Tibial nerve (tissue), 4 donors: ENCODE results near the gene ZDHHC19. TPM values are rescaled to one million over a fixed set of nuclear protein-coding genes. Genes with fewer than 3 reads are reported as not detected.
"Not testable (repeated sequence)": the region's sequence is repeated elsewhere in the genome, so short reads cannot be mapped to it uniquely, and the experiment has no call there.

Experiments
- DNase-seq, 2 donors: peaks; one replicate each; pipeline ENCODE4 v3.0.0-alpha.2; 2019; ENCODE audit warnings: low spot score in 2 of 2
- H3K27ac ChIP-seq, 4 donors: fragments of 200-600 bp; sonication (generic) in 3 of 4; one replicate each; pipeline ENCODE4 v1.5.1; 2017 to 2019; ENCODE audit warnings: mild to moderate bottlenecking in 1 of 4
- H3K27me3 ChIP-seq, 2 donors: fragments of 200-600 bp; sonication (generic) in 1 of 2; one replicate each; pipeline versions ENCODE4 v1.5.1 to v1.6.0; 2017 to 2019
- H3K36me3 ChIP-seq, 3 donors: fragments of 200-600 bp; sonication (generic); one replicate each; pipeline ENCODE4 v1.5.1; 2018 to 2019
- H3K4me1 ChIP-seq, 4 donors: fragments of 200-600 bp; sonication (generic) in 3 of 4; one replicate each; pipeline ENCODE4 v1.5.1; 2017 to 2019
- H3K4me3 ChIP-seq, 4 donors: fragments of 200-600 bp; sonication (generic) in 3 of 4; one replicate each; pipeline ENCODE4 v1.5.1; 2017 to 2019; ENCODE audit warnings: mild to moderate bottlenecking in 1 of 4, moderate library complexity in 1 of 4
- H3K9me3 ChIP-seq, 4 donors: fragments of 200-600 bp; sonication (generic) in 3 of 4; one replicate each; pipeline ENCODE4 v1.5.1; 2017 to 2019
- EP300 ChIP-seq, 2 donors: sonication (generic); formaldehyde crosslinking; IDR thresholded peaks; one replicate each; pipeline ENCODE4 v1.6.1; 2017; ENCODE audit warnings: antibody characterized with exemption in 2 of 2, mild to moderate bottlenecking in 1 of 2
- POLR2A ChIP-seq, 2 donors: fragments of 450-650 bp; IDR thresholded peaks; one replicate each; pipeline ENCODE4 v1.6.1; 2017; ENCODE audit warnings: antibody characterized with exemption in 2 of 2, mild to moderate bottlenecking in 2 of 2, moderate library complexity in 2 of 2
- WGBS, 2 donors: methylation state at CpG; one replicate each; pipeline ENCODE4 v1.1.5; 2018; 5-methylcytosine and 5-hydroxymethylcytosine counted together
- total RNA-seq, 4 donors: library from RNA; depleted of rRNA; stranded (reverse); fragments of >200 nt; gene quantifications; one replicate each; pipeline ENCODE4 v1.1.0, GENCODE V29; 2016
- TF ChIP-seq, protein P1 (sequence below), 5 experiments: fragments of 200-600 bp in 3 of 5; fragments of 450-650 bp in 2 of 5; sonication (generic) in 3 of 5; IDR thresholded peaks; one replicate each; pipeline ENCODE4 v1.5.1; 2016 to 2019; ENCODE audit warnings: antibody characterized with exemption in 5 of 5, mild to moderate bottlenecking in 3 of 5, moderate library complexity in 2 of 5

The ZDHHC19 gene
- total RNA-seq, 4 donors from 2014 or later: not detected

DNA sequence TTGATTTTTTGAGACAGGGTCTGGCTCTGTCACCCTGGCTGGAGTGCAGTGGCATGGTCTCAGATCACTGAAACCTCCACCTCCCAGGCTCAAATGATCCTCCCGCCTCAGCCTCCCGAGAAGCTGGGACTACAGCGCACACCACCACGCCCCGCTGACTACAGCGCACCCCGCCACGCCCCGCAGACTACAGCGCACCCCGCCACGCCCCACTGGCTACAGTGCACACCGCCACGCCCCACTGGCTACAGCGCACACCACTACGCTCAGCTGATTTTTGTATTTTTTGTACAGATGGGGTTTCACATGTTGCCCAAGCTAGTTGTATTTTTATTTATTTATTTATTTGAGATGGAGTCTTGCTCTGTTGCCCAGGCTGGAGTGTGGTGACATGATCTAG lies 40.7 kb upstream of the ZDHHC19 start:
- no peak overlapping the region for H3K4me3 ChIP-seq
- no peak for DNase-seq
- no peak for TF ChIP-seq POLR2A (IDR thresholded peaks at IDR 0.05)
- TF ChIP-seq, protein P1, sequence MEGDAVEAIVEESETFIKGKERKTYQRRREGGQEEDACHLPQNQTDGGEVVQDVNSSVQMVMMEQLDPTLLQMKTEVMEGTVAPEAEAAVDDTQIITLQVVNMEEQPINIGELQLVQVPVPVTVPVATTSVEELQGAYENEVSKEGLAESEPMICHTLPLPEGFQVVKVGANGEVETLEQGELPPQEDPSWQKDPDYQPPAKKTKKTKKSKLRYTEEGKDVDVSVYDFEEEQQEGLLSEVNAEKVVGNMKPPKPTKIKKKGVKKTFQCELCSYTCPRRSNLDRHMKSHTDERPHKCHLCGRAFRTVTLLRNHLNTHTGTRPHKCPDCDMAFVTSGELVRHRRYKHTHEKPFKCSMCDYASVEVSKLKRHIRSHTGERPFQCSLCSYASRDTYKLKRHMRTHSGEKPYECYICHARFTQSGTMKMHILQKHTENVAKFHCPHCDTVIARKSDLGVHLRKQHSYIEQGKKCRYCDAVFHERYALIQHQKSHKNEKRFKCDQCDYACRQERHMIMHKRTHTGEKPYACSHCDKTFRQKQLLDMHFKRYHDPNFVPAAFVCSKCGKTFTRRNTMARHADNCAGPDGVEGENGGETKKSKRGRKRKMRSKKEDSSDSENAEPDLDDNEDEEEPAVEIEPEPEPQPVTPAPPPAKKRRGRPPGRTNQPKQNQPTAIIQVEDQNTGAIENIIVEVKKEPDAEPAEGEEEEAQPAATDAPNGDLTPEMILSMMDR (IDR thresholded peaks at IDR 0.05): no peak
- TF ChIP-seq EP300 (IDR thresholded peaks at IDR 0.05): no peak
- no peaks in the 10 kb centered on the region for H3K4me1 ChIP-seq
- WGBS, 2 donors: 94 to 97% methylated on average over 16 of the region's 16 CpGs
- H3K9me3 ChIP-seq: no peaks in the 10 kb centered on the region
- no peaks in the 10 kb centered on the region for H3K27me3 ChIP-seq
- H3K36me3 ChIP-seq: peaks cover 0 to 48% (median 6%) of the 10 kb centered on the region in 3 donors
- H3K27ac ChIP-seq: no peak overlapping the region

- H3K36me3 ChIP-seq: peaks cover 0 to 61% (median 16%) of the 10 kb centered on the region in 3 donors
- 88 to 95% methylated on average over 13 of the region's 13 CpGs for WGBS, 2 donors
- no peaks in the 10 kb centered on the region for H3K27me3 ChIP-seq
- no peak for DNase-seq
- no peaks in the 10 kb centered on the region for H3K9me3 ChIP-seq
- no peaks in the 10 kb centered on the region for H3K4me1 ChIP-seq
- TF ChIP-seq, protein P1 (IDR thresholded peaks at IDR 0.05): no peak
- TF ChIP-seq POLR2A (IDR thresholded peaks at IDR 0.05) (no peak), EP300 (IDR thresholded peaks at IDR 0.05) (no peak)
- no peak overlapping the region for H3K27ac ChIP-seq
- no peak overlapping the region for H3K4me3 ChIP-seq
Observed at GRCh38 chr3:196246612-196247308, 35.6 kb upstream of the ZDHHC19 start.

DNA sequence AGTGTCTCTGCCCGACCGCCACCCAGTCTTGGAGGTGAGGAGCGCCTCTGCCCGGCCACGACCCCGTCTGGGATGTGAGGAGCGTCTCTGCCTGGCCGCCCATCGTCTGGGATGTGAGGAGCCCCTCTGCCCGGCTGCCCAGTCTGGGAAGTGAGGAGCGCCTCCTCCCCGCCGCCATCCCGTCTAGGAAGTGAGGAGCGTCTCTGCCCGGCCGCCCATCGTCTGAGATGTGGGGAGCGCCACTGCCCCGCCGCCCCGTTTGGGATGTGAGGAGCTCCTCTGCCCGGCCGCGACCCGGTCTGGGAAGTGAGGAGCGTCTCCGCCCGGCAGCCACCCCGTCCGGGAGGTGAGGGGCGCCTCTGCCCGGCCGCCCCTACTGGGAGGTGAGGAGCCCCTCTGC lies 33.0 kb upstream of the ZDHHC19 start:
- WGBS, 2 donors: 97 to 99% methylated on average over 28 to 32 of the region's 34 CpGs

DNA sequence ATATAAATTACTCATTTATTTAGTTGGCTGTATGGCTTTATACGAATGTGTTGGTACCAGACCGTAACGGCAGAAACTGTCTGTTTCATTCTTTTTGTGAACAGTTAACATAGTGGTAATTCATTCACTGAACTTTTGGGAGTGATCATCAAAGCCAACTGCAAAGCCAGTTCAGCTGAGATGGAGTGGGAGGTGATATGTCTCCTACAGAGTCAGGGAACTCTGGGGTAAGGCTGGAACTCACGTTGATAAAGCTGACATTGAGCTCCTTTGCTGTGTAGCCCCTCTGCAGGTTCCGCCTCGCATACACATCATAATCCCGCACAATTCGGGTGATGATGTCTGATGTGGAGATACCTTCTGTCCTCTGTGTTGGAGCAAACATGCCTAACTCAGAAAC lies 30.5 kb upstream of the ZDHHC19 start:
- H3K27me3 ChIP-seq: no peaks in the 10 kb centered on the region
- WGBS, 2 donors: 83 to 86% methylated on average over 8 of the region's 8 CpGs
- H3K36me3 ChIP-seq: peaks cover 0 to 90% (median 14%) of the 10 kb centered on the region in 3 donors
- DNase-seq: no peak
- H3K4me1 ChIP-seq: no peaks in the 10 kb centered on the region
- H3K4me3 ChIP-seq: no peak overlapping the region
- H3K27ac ChIP-seq: no peak overlapping the region
- TF ChIP-seq POLR2A (IDR thresholded peaks at IDR 0.05) (no peak), EP300 (IDR thresholded peaks at IDR 0.05) (no peak)
- TF ChIP-seq, protein P1 (IDR thresholded peaks at IDR 0.05): no peak
- H3K9me3 ChIP-seq: no peaks in the 10 kb centered on the region

More for the DNA sequence above, 33.0 kb upstream of the ZDHHC19 start:
- not testable (repeated sequence) for H3K27me3 ChIP-seq, DNase-seq, H3K4me3 ChIP-seq, H3K4me1 ChIP-seq, H3K27ac ChIP-seq, H3K9me3 ChIP-seq
- H3K36me3 ChIP-seq: peaks cover 0 to 86% (median 16%) of the 10 kb centered on the region in 3 donors

- H3K27ac ChIP-seq: no peak overlapping the region
- no peaks in the 10 kb centered on the region for H3K9me3 ChIP-seq
- H3K4me3 ChIP-seq: no peak overlapping the region
- peaks cover 0 to 3% (median 0%) of the 10 kb centered on the region in 4 donors for H3K4me1 ChIP-seq
- TF ChIP-seq EP300 (IDR thresholded peaks at IDR 0.05) (no peak), POLR2A (IDR thresholded peaks at IDR 0.05) (no peak)
- TF ChIP-seq, protein P1 (IDR thresholded peaks at IDR 0.05): no peak
- DNase-seq: no peak
- no peaks in the 10 kb centered on the region for H3K27me3 ChIP-seq
- WGBS, 2 donors: 94 to 95% methylated on average over 4 of the region's 4 CpGs
- H3K36me3 ChIP-seq: peaks cover 0 to 81% (median 13%) of the 10 kb centered on the region in 3 donors
Observed at GRCh38 chr3:196240424-196240823, 29.2 kb upstream of the ZDHHC19 start.
